HEK293 (cell line): ENCODE results near the gene FDX2.

Experiments used
- BCL6B ChIP-seq: fragments of 450-650 bp; formaldehyde crosslinking; IDR thresholded peaks from 2 replicates; pipeline ENCODE4 v1.5.1; 2017; ENCODE audit warnings: missing biosample characterization, missing genetic modification characterization
- ELK4 ChIP-seq: IDR thresholded peaks from 2 replicates; pipeline ENCODE4 v1.6.1; 2011; ENCODE audit warnings: mild to moderate bottlenecking, low read depth, low read length, borderline replicate concordance
- GLIS2 ChIP-seq: fragments of 450-650 bp; formaldehyde crosslinking; IDR thresholded peaks from 2 replicates; pipeline ENCODE4 v1.5.1; 2016; ENCODE audit warnings: missing biosample characterization, missing genetic modification characterization
- IKZF3 ChIP-seq: fragments of 450-650 bp; IDR thresholded peaks from 2 replicates; pipeline ENCODE4 v1.5.0; 2018; ENCODE audit warnings: missing biosample characterization, mild to moderate bottlenecking, missing genetic modification characterization, moderate library complexity
- INSM2 ChIP-seq: fragments of 450-650 bp; formaldehyde crosslinking; IDR thresholded peaks from 2 replicates; pipeline ENCODE4 v1.5.1; 2016; ENCODE audit warnings: missing biosample characterization, missing genetic modification characterization
- KLF1 ChIP-seq: fragments of 450-650 bp; formaldehyde crosslinking; IDR thresholded peaks from 2 replicates; pipeline ENCODE4 v1.5.1; 2016; ENCODE audit warnings: missing biosample characterization, missing genetic modification characterization
- KLF7 ChIP-seq: fragments of 450-650 bp; formaldehyde crosslinking; IDR thresholded peaks from 2 replicates; pipeline ENCODE4 v1.5.1; 2016; ENCODE audit warnings: missing biosample characterization, missing genetic modification characterization, borderline replicate concordance
- KLF8 ChIP-seq: fragments of 450-650 bp; formaldehyde crosslinking; IDR thresholded peaks from 2 replicates; pipeline ENCODE4 v1.5.1; 2016; ENCODE audit warnings: missing biosample characterization, missing genetic modification characterization
- PRDM2 ChIP-seq: fragments of 450-650 bp; formaldehyde crosslinking; IDR thresholded peaks from 2 replicates; pipeline ENCODE4 v1.5.1; 2016; ENCODE audit warnings: missing biosample characterization, missing genetic modification characterization, borderline replicate concordance
- WT1 ChIP-seq: fragments of 450-650 bp; formaldehyde crosslinking; IDR thresholded peaks from 2 replicates; pipeline ENCODE4 v1.5.1; 2016; ENCODE audit warnings: missing biosample characterization, missing genetic modification characterization
- ZBTB21 ChIP-seq: fragments of 450-650 bp; formaldehyde crosslinking; IDR thresholded peaks from 2 replicates; pipeline ENCODE4 v1.5.1; 2017; ENCODE audit warnings: missing biosample characterization, missing genetic modification characterization
- ZEB2 ChIP-seq: fragments of 450-650 bp; formaldehyde crosslinking; IDR thresholded peaks from 2 replicates; pipeline ENCODE4 v1.5.1; 2016; ENCODE audit warnings: missing biosample characterization, missing genetic modification characterization
- ZNF16 ChIP-seq: fragments of 450-650 bp; formaldehyde crosslinking; IDR thresholded peaks from 2 replicates; pipeline ENCODE4 v1.5.1; 2016; ENCODE audit warnings: low read depth, missing biosample characterization, missing genetic modification characterization
- ZNF174 ChIP-seq: fragments of 450-650 bp; formaldehyde crosslinking; IDR thresholded peaks from 2 replicates; pipeline ENCODE4 v1.5.0; 2017; ENCODE audit warnings: missing biosample characterization, mild to moderate bottlenecking, missing genetic modification characterization
- ZNF211 ChIP-seq: fragments of 450-650 bp; formaldehyde crosslinking; IDR thresholded peaks from 2 replicates; pipeline ENCODE4 v1.5.1; 2016; ENCODE audit warnings: low read depth, missing biosample characterization, missing genetic modification characterization
- ZNF239 ChIP-seq: fragments of 450-650 bp; formaldehyde crosslinking; IDR thresholded peaks from 2 replicates; pipeline ENCODE4 v1.5.1; 2016; ENCODE audit warnings: missing biosample characterization, missing genetic modification characterization
- ZNF302 ChIP-seq: fragments of 450-650 bp; formaldehyde crosslinking; IDR thresholded peaks from 2 replicates; pipeline ENCODE4 v1.5.1; 2016; ENCODE audit warnings: missing biosample characterization, missing genetic modification characterization, low read depth
- ZNF341 ChIP-seq: fragments of 450-650 bp; formaldehyde crosslinking; IDR thresholded peaks from 2 replicates; pipeline ENCODE4; 2016; ENCODE audit warnings: low read depth, missing biosample characterization, missing genetic modification characterization
- ZNF513 ChIP-seq: fragments of 450-650 bp; IDR thresholded peaks from 2 replicates; pipeline ENCODE4 v1.5.1; 2018; ENCODE audit warnings: missing biosample characterization, missing genetic modification characterization
- ZNF530 ChIP-seq: fragments of 450-650 bp; formaldehyde crosslinking; IDR thresholded peaks from 2 replicates; pipeline ENCODE4 v1.5.1; 2016; ENCODE audit warnings: low read depth, missing biosample characterization, missing genetic modification characterization
- ZNF549 ChIP-seq: fragments of 450-650 bp; IDR thresholded peaks from 2 replicates; pipeline ENCODE4 v1.5.1; 2018; ENCODE audit warnings: missing biosample characterization, missing genetic modification characterization, mild to moderate bottlenecking, inconsistent platforms, moderate library complexity
- ZNF610 ChIP-seq: fragments of 450-650 bp; formaldehyde crosslinking; IDR thresholded peaks from 2 replicates; pipeline ENCODE4 v1.5.1; 2016; ENCODE audit warnings: missing biosample characterization, missing genetic modification characterization, borderline replicate concordance
- ZNF654 ChIP-seq: fragments of 450-650 bp; formaldehyde crosslinking; IDR thresholded peaks from 2 replicates; pipeline ENCODE4 v1.5.1; 2016; ENCODE audit warnings: low read depth, missing biosample characterization, missing genetic modification characterization
- ZNF660 ChIP-seq: fragments of 450-650 bp; IDR thresholded peaks from 2 replicates; pipeline ENCODE4 v1.5.1; 2018; ENCODE audit warnings: missing biosample characterization, mild to moderate bottlenecking, missing genetic modification characterization
- ZNF830 ChIP-seq: fragments of 450-650 bp; IDR thresholded peaks from 2 replicates; pipeline ENCODE4 v1.5.0; 2018; ENCODE audit warnings: missing biosample characterization, missing genetic modification characterization, low read depth, mild to moderate bottlenecking, moderate library complexity
- ZSCAN4 ChIP-seq: fragments of 450-650 bp; formaldehyde crosslinking; IDR thresholded peaks from 2 replicates; pipeline ENCODE4 v1.5.1; 2017; ENCODE audit warnings: missing biosample characterization, missing genetic modification characterization
- ZXDB ChIP-seq: fragments of 450-650 bp; formaldehyde crosslinking; IDR thresholded peaks from 2 replicates; pipeline ENCODE4 v1.5.1; 2016; ENCODE audit warnings: missing biosample characterization, missing genetic modification characterization

FDX2 gene

GRCh38 chr19:10321874-10322835 lies 6.3 kb upstream of the FDX2 start (continued):
- TF ChIP-seq BCL6B (tag by site-specific recombination) (no peak), ZNF239 (tag by site-specific recombination) (no peak), ZNF16 (no peak), PRDM2 (tag by site-specific recombination) (no peak), ZNF530 (tag by site-specific recombination) (no peak), ZEB2 (tag by site-specific recombination) (no peak), IKZF3 (tag by site-specific recombination) (no peak), ZNF341 (tag by site-specific recombination) (no peak), KLF1 (tag by site-specific recombination) (peak; percentile 66; the same call in 1 of the 2 replicates), ZNF211 (tag by site-specific recombination) (no peak), ZNF302 (tag by site-specific recombination) (no peak), WT1 (tag by site-specific recombination) (no peak), KLF7 (tag by site-specific recombination) (no peak), ZNF654 (tag by site-specific recombination) (no peak), KLF8 (peak; percentile 56; the same call in 1 of the 2 replicates), GLIS2 (tag by site-specific recombination) (peak; percentile 41), INSM2 (tag by site-specific recombination) (no peak), ELK4 (no peak), ZNF513 (tag by site-specific recombination) (no peak), ZNF610 (tag by site-specific recombination) (no peak), ZXDB (tag by site-specific recombination) (no peak), ZNF660 (tag by site-specific recombination) (no peak), ZBTB21 (tag by site-specific recombination) (no peak), ZNF549 (no peak), ZNF830 (tag by site-specific recombination) (no peak), ZNF174 (no peak), ZSCAN4 (tag by site-specific recombination) (peak; percentile 90)
